Keratinocyte (primary cell): ENCODE results near the gene TUBB2B. TPM values are rescaled to one million over a fixed set of nuclear protein-coding genes. Genes with fewer than 3 reads are reported as not detected.

Source experiments
- DNase-seq: peaks from one replicate; pipeline ENCODE4 v3.0.0-alpha.2; 2011; ENCODE audit warnings: low read depth, missing footprints, low spot score
- FAIRE-seq: peaks from 2 replicates; lab custom pipeline; 2011; peaks lifted over from hg19 to GRCh38; lab: Jason Lieb, UNC
- H2AFZ ChIP-seq: 2 replicates; pipeline ENCODE4 v1.6.0; 2012; ENCODE audit warnings: low read length, control low read depth, inconsistent platforms; ENCODE audit not compliant: control insufficient read depth
- H3K27ac ChIP-seq: 2 replicates; pipeline ENCODE4 v1.5.1; 2011; ENCODE audit warnings: low read length; ENCODE audit not compliant: control insufficient read depth, insufficient read depth
- H3K27me3 ChIP-seq: 3 replicates; pipeline ENCODE4 v1.6.0; 2011; ENCODE audit warnings: low read length; ENCODE audit not compliant: control insufficient read depth, insufficient read depth; ENCODE audit errors: extremely low read depth
- H3K36me3 ChIP-seq, 2 experiments: 2 replicates in 1 of 2; 3 replicates in 1 of 2; pipeline ENCODE4 v1.5.1; 2011; ENCODE audit warnings: low read length in 2 of 2, mild to moderate bottlenecking in 1 of 2; ENCODE audit not compliant: control insufficient read depth in 2 of 2, insufficient read depth in 2 of 2; ENCODE audit errors: extremely low read depth in 1 of 2
- H3K4me1 ChIP-seq: 3 replicates; pipeline ENCODE4 v1.5.1; 2011; ENCODE audit warnings: low read length; ENCODE audit not compliant: control insufficient read depth, insufficient read depth; ENCODE audit errors: extremely low read depth
- H3K4me2 ChIP-seq: 3 replicates; pipeline ENCODE4 v1.6.0; 2011; ENCODE audit warnings: low read depth, low read length; ENCODE audit not compliant: control insufficient read depth, insufficient read depth; ENCODE audit errors: extremely low read depth
- H3K4me3 ChIP-seq, 3 experiments: fragments of 200-600 bp in 1 of 3; sonication (generic) in 1 of 3; 2 replicates in 2 of 3; 3 replicates in 1 of 3; pipeline ENCODE4 v1.5.1; 2011 to 2016; ENCODE audit warnings: low read length in 3 of 3, mild to moderate bottlenecking in 3 of 3, control low read depth in 2 of 3, inconsistent platforms in 1 of 3, low read depth in 1 of 3, mixed read lengths in 1 of 3, mixed run types in 1 of 3, moderate library complexity in 1 of 3; ENCODE audit not compliant: control insufficient read depth in 2 of 3, insufficient read depth in 2 of 3; ENCODE audit errors: extremely low read depth in 1 of 3
- H3K79me2 ChIP-seq: 2 replicates; pipeline ENCODE4 v1.6.0; 2012; ENCODE audit warnings: low read length; ENCODE audit not compliant: control insufficient read depth, insufficient read depth
- H3K9ac ChIP-seq: 3 replicates; pipeline ENCODE4 v1.6.0; 2011; ENCODE audit warnings: low read length; ENCODE audit not compliant: control insufficient read depth, insufficient read depth; ENCODE audit errors: extremely low read depth
- H3K9me1 ChIP-seq: 3 replicates; pipeline ENCODE4 v1.6.0; 2011; ENCODE audit warnings: low read length; ENCODE audit not compliant: control insufficient read depth, insufficient read depth; ENCODE audit errors: extremely low read depth
- H3K9me3 ChIP-seq: 2 replicates; pipeline ENCODE4 v1.5.1; 2012; ENCODE audit warnings: low read depth, low read length; ENCODE audit not compliant: control insufficient read depth
- H4K20me1 ChIP-seq: 3 replicates; pipeline ENCODE4 v1.6.0; 2011; ENCODE audit warnings: low read length; ENCODE audit not compliant: control insufficient read depth, insufficient read depth; ENCODE audit errors: extremely low read depth
- EZH2 ChIP-seq: IDR thresholded peaks from one replicate; pipeline ENCODE4 v1.6.1; 2012; ENCODE audit warnings: inconsistent platforms, mild to moderate bottlenecking, low read length, moderate library complexity
- dilution Hi-C: fragments of 300-500 bp; cut with MboI; formaldehyde crosslinking; loops from one replicate; pipeline ENCODE4 v1.7.0; 2020; ENCODE audit warnings: low sequenced_read_pairs; ENCODE audit not compliant: extremely low pct_ligation_motif_present
- polyA plus RNA-seq, 5 experiments: library from polyadenylated mRNA; depleted of rRNA in 3 of 5; stranded (reverse) in 3 of 5; stranded (forward) in 1 of 5; unstranded in 1 of 5; fragments of >200 nt; gene quantifications; 1 replicate in 1 of 5; 2 replicates in 3 of 5; 3 replicates in 1 of 5; pipeline versions ENCODE4 v1.2.1 to v1.2.3, GENCODE V29; 2011 to 2012; ENCODE audit warnings: missing spikeins in 2 of 5, low read depth in 1 of 5, low replicate concordance in 1 of 5
- TF ChIP-seq, protein P1 (sequence below), 3 experiments: IDR thresholded peaks in 1 of 3; conservative IDR thresholded peaks in 1 of 3; optimal IDR thresholded peaks in 1 of 3; 2 replicates in 2 of 3; 3 replicates in 1 of 3; pipeline versions ENCODE3 to v1.5.1; 2011; ENCODE audit warnings: low read length in 3 of 3, mild to moderate bottlenecking in 3 of 3, moderate library complexity in 2 of 3, control low read depth in 1 of 3, inconsistent platforms in 1 of 3; ENCODE audit not compliant: insufficient read depth in 2 of 3; ENCODE audit errors: extremely low read depth in 1 of 3

TUBB2B gene
- polyA plus RNA-seq, 1 donor (not counting 4 experiments of a cell fraction or from before 2014, with no cell fraction given): not detected

- no peak overlapping the region for H3K27ac ChIP-seq
- H3K4me3 ChIP-seq: peak overlapping the region in 2 of 3 experiments; percentile 36 to 39
- H3K9me1 ChIP-seq: no peaks in the 10 kb centered on the region
- peaks cover 0 to 10% of the 10 kb centered on the region in 2 experiments for H3K36me3 ChIP-seq
- no peak overlapping the region for H3K9ac ChIP-seq
- H3K9me3 ChIP-seq: no peaks in the 10 kb centered on the region
- DNase-seq (no peak), FAIRE-seq (no peak)
- H4K20me1 ChIP-seq: peaks cover 7% of the 10 kb centered on the region
- H3K79me2 ChIP-seq: peaks cover 42% of the 10 kb centered on the region
- H3K4me1 ChIP-seq: peaks cover 9% of the 10 kb centered on the region
- peak overlapping the region; percentile 63 for H3K4me2 ChIP-seq
- TF ChIP-seq, protein P1, sequence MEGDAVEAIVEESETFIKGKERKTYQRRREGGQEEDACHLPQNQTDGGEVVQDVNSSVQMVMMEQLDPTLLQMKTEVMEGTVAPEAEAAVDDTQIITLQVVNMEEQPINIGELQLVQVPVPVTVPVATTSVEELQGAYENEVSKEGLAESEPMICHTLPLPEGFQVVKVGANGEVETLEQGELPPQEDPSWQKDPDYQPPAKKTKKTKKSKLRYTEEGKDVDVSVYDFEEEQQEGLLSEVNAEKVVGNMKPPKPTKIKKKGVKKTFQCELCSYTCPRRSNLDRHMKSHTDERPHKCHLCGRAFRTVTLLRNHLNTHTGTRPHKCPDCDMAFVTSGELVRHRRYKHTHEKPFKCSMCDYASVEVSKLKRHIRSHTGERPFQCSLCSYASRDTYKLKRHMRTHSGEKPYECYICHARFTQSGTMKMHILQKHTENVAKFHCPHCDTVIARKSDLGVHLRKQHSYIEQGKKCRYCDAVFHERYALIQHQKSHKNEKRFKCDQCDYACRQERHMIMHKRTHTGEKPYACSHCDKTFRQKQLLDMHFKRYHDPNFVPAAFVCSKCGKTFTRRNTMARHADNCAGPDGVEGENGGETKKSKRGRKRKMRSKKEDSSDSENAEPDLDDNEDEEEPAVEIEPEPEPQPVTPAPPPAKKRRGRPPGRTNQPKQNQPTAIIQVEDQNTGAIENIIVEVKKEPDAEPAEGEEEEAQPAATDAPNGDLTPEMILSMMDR (optimal IDR thresholded peaks at IDR 0.05 in 1 of 3, IDR thresholded peaks at IDR 0.05 in 1 of 3, conservative IDR thresholded peaks at IDR 0.05 in 1 of 3; ENCODE audit: extremely low read depth in 1 of 3, insufficient read depth in 2 of 3, low read length in 3 of 3): no peak
- no peak for TF ChIP-seq EZH2
- peak overlapping the region; percentile 43 for H2AFZ ChIP-seq
- H3K27me3 ChIP-seq: no peaks in the 10 kb centered on the region
- dilution Hi-C loops: no loop called here
Observed at GRCh38 chr6:3258201-3258600, 30.7 kb upstream of the TUBB2B start.

DNA sequence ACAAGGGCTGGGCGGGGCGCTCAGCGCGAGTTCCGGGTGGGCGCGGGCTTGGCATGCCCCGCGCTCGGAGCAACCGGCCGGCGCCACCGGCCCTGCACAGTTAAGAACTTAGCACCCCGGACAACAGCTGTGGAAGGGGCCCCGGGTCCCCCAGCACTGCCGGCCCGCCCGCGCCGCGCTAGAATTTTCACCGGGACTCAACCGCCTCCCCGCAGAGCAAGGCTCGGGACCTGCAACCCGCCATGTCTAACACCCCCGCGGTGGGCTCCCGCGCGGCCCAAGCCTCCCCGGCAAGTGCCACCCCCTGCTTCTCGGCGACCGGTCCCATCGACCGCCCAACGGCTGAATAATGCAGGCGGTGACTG, 26.1 kb upstream of the TUBB2B start:
- H3K4me1 ChIP-seq: peaks cover 17% of the 10 kb centered on the region
- FAIRE-seq (no peak), DNase-seq (no peak)
- H4K20me1 ChIP-seq: no peaks in the 10 kb centered on the region
- no peak overlapping the region for H3K4me3 ChIP-seq
- no peak for TF ChIP-seq EZH2
- TF ChIP-seq, protein P1 (optimal IDR thresholded peaks at IDR 0.05 in 1 of 3, IDR thresholded peaks at IDR 0.05 in 1 of 3, conservative IDR thresholded peaks at IDR 0.05 in 1 of 3; ENCODE audit: extremely low read depth in 1 of 3, insufficient read depth in 2 of 3, low read length in 3 of 3): no peak
- H3K27ac ChIP-seq: no peak overlapping the region
- H3K79me2 ChIP-seq: no peaks in the 10 kb centered on the region
- no peaks in the 10 kb centered on the region for H3K9me1 ChIP-seq
- dilution Hi-C loops: no loop called here
- peaks cover 1% of the 10 kb centered on the region for H3K27me3 ChIP-seq
- no peak overlapping the region for H3K9ac ChIP-seq
- H3K9me3 ChIP-seq: no peaks in the 10 kb centered on the region
- H2AFZ ChIP-seq: no peak overlapping the region
- H3K36me3 ChIP-seq: no peaks in the 10 kb centered on the region
- H3K4me2 ChIP-seq: no peak overlapping the region
